HFFc6 (cell line): ENCODE data around the gene SOX18. TPM values are rescaled to one million over a fixed set of nuclear protein-coding genes. Genes with fewer than 3 reads are reported as not detected.

Experiments
- DNase-seq: peaks from one replicate; pipeline ENCODE4 v3.0.0-alpha.2; 2018
- H3K27ac Mint-ChIP-seq: 2 replicates; pipeline ENCODE4 v1.8.0; 2020; ENCODE audit warnings: mild to moderate bottlenecking, mixed read lengths
- H3K27me3 Mint-ChIP-seq: 2 replicates; pipeline ENCODE4 v1.8.0; 2021; ENCODE audit warnings: mild to moderate bottlenecking, moderate library complexity, mixed read lengths; ENCODE audit not compliant: insufficient read depth
- H3K36me3 Mint-ChIP-seq: 2 replicates; pipeline ENCODE4 v1.8.0; 2021; ENCODE audit warnings: low read depth, mixed read lengths
- H3K4me1 Mint-ChIP-seq: 2 replicates; pipeline ENCODE4 v1.8.0; 2020; ENCODE audit warnings: low read depth, mixed read lengths
- H3K4me3 Mint-ChIP-seq: 2 replicates; pipeline ENCODE4 v1.8.0; 2020; ENCODE audit warnings: mild to moderate bottlenecking, moderate library complexity, mixed read lengths
- H3K9me3 Mint-ChIP-seq: 2 replicates; pipeline ENCODE4 v1.8.0; 2020; ENCODE audit warnings: mild to moderate bottlenecking, mixed read lengths
- CTCF ChIP-seq: fragments of 200-600 bp; sonication (generic); IDR thresholded peaks from 2 replicates; pipeline ENCODE4 v1.5.0; 2021; ENCODE audit warnings: antibody characterized with exemption, mild to moderate bottlenecking
- total RNA-seq, 6 experiments: library from RNA; stranded (reverse); fragmentation: NEBNext Ultra II Directional; extraction: Animal tissue kit (Norgen Biotek cat#: 25700); gene quantifications; 2 replicates in 1 of 6; 3 replicates in 5 of 6; pipeline ENCODE4 v1.2.3, GENCODE V29; 2021

Gene SOX18
- total RNA-seq, 6 experiments from 2014 or later, result 0.10 to 0.17 TPM; not detected in 4

- Mint-ChIP-seq H3K9me3 (no peaks in the 10 kb centered on the region), H3K36me3 (no peaks in the 10 kb centered on the region; the same call in 1 of the 2 replicates), H3K4me3 (no peak overlapping the region), H3K27ac (no peak overlapping the region), H3K27me3 (peaks cover 22% of the 10 kb centered on the region), H3K4me1 (0 out of 2 replicates have a peak, but pooled peaks cover 4% of the 10 kb centered on the region)
- no peak for TF ChIP-seq CTCF
- no peak for DNase-seq
These were observed 11.8 kb downstream of the SOX18 start for GRCh38 chr20:64037498-64038213.

GRCh38 chr20:64037199-64037497 is 12.3 kb downstream of the SOX18 start:
- Mint-ChIP-seq H3K4me1 (0 out of 2 replicates have a peak, but pooled peaks cover 4% of the 10 kb centered on the region), H3K36me3 (no peaks in the 10 kb centered on the region; the same call in 1 of the 2 replicates)

GRCh38 chr20:64036346-64037198 is 12.9 kb downstream of the SOX18 start:
- Mint-ChIP-seq H3K27me3 (peaks cover 19% of the 10 kb centered on the region), H3K27ac (no peak overlapping the region), H3K9me3 (no peaks in the 10 kb centered on the region), H3K4me3 (no peak overlapping the region), H3K36me3 (no peaks in the 10 kb centered on the region; the same call in 1 of the 2 replicates), H3K4me1 (0 out of 2 replicates have a peak, but pooled peaks cover 4% of the 10 kb centered on the region)
- no peak for DNase-seq
- TF ChIP-seq CTCF, result no peak

More at GRCh38 chr20:64037199-64037497, 12.3 kb downstream of the SOX18 start:
- no peak for TF ChIP-seq CTCF
- no peak overlapping the region for H3K4me3 Mint-ChIP-seq
- DNase-seq, result no peak
- H3K27me3 Mint-ChIP-seq, result peaks cover 22% of the 10 kb centered on the region
- no peak overlapping the region for H3K27ac Mint-ChIP-seq
- H3K9me3 Mint-ChIP-seq, result no peaks in the 10 kb centered on the region

GRCh38 chr20:64035933-64036345 is 13.5 kb downstream of the SOX18 start, which contains the start of gene C20orf204:
TSS of gene C20orf204 (plus strand) at chr20:64036182. CDS start at chr20:64036324, 142 bp downstream.
- no peak for DNase-seq
- no peak for TF ChIP-seq CTCF
- no peaks in the 10 kb centered on the region; the same call in 1 of the 2 replicates for H3K36me3 Mint-ChIP-seq
- no peaks in the 10 kb centered on the region for H3K9me3 Mint-ChIP-seq
- H3K27me3 Mint-ChIP-seq, result peaks cover 13% of the 10 kb centered on the region
- H3K4me3 Mint-ChIP-seq, result no peak within 1 kb of the TSS
- H3K27ac Mint-ChIP-seq, result no peak within 1 kb of the TSS
- H3K4me1 Mint-ChIP-seq, result 0 out of 2 replicates have a peak, but pooled peaks cover 4% of the 10 kb centered on the region

- no peaks in the 10 kb centered on the region for H3K9me3 Mint-ChIP-seq
- H3K4me1 Mint-ChIP-seq, result 0 out of 2 replicates have a peak, but pooled peaks cover 4% of the 10 kb centered on the region
- H3K27me3 Mint-ChIP-seq, result peaks cover 11% of the 10 kb centered on the region
- H3K27ac Mint-ChIP-seq, result no peak overlapping the region
- no peak for TF ChIP-seq CTCF
- no peak for DNase-seq
- no peak overlapping the region for H3K4me3 Mint-ChIP-seq
- no peaks in the 10 kb centered on the region; the same call in 1 of the 2 replicates for H3K36me3 Mint-ChIP-seq
These were observed 14.1 kb downstream of the SOX18 start for GRCh38 chr20:64035066-64035932.
